ENCODE measurements around the gene SCLT1. TPM values are rescaled to one million over a fixed set of nuclear protein-coding genes. Genes with fewer than 3 reads are reported as not detected.
A peak's percentile ranks its signal among the peaks of the same experiment; 100 is the strongest.

The SCLT1 gene
- total RNA-seq, 2 donors from 2014 or later, result 19.5 to 21.2 TPM

- ATAC-seq, result no peak
- DNase-seq, result no peak
- H3K9me3 ChIP-seq (ENCODE audit: control insufficient read depth, low read length, poor library complexity, severe bottlenecking), result no peaks in the 10 kb centered on the region
- Mint-ChIP-seq H3K4me1 (peaks cover 18% of the 10 kb centered on the region), H3K27ac (no peak overlapping the region), H3K27me3 (no peaks in the 10 kb centered on the region), H3K36me3 (ENCODE audit: low read depth) (no peaks in the 10 kb centered on the region), H3K4me3 (no peak overlapping the region)
Observed at GRCh38 chr4:128921954-128922353, 171.4 kb downstream of the SCLT1 start.

GRCh38 chr4:128917781-128918180 lies 175.6 kb downstream of the SCLT1 start:
- H3K9me3 ChIP-seq (ENCODE audit: control insufficient read depth, low read length, poor library complexity, severe bottlenecking), result no peaks in the 10 kb centered on the region
- no peak for DNase-seq
- Mint-ChIP-seq H3K27me3 (no peaks in the 10 kb centered on the region), H3K4me3 (no peak overlapping the region), H3K27ac (no peak overlapping the region), H3K4me1 (peaks cover 19% of the 10 kb centered on the region), H3K36me3 (ENCODE audit: low read depth) (peaks cover 4% of the 10 kb centered on the region)
- ATAC-seq, result peak; percentile 72

DNA sequence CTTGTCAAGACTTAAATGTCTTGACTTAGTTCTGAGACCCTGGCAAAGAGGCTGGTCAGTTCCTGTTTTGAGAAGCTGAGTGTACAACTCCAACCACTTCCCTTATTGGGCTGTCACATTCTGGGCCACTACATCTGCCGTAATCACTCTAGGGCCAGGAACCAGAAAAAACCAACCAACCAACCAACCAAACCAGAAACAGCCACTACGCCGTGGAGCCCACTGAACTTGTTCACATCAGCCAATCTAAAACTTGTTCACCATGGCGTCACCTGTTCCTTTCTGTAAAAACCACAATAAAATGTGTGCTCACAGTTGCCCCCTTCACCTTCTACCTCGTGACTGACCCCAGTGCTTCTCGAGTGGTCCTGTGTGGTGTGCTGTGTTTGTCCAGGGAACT lies 176.5 kb downstream of the SCLT1 start:
- H3K27me3 Mint-ChIP-seq, result no peaks in the 10 kb centered on the region
- no peak for DNase-seq
- ATAC-seq, result peak; percentile 77
- peaks cover 19% of the 10 kb centered on the region for H3K4me1 Mint-ChIP-seq
- peaks cover 4% of the 10 kb centered on the region for H3K36me3 Mint-ChIP-seq (ENCODE audit: low read depth)
- H3K4me3 Mint-ChIP-seq, result no peak overlapping the region
- no peak overlapping the region for H3K27ac Mint-ChIP-seq
- no peaks in the 10 kb centered on the region for H3K9me3 ChIP-seq (ENCODE audit: control insufficient read depth, low read length, poor library complexity, severe bottlenecking)

GRCh38 chr4:128915544-128915943 lies 177.8 kb downstream of the SCLT1 start:
- Mint-ChIP-seq H3K27me3 (no peaks in the 10 kb centered on the region), H3K27ac (no peak overlapping the region), H3K4me1 (peaks cover 19% of the 10 kb centered on the region), H3K36me3 (ENCODE audit: low read depth) (peaks cover 4% of the 10 kb centered on the region), H3K4me3 (no peak overlapping the region)
- no peak for ATAC-seq
- no peaks in the 10 kb centered on the region for H3K9me3 ChIP-seq (ENCODE audit: control insufficient read depth, low read length, poor library complexity, severe bottlenecking)
- DNase-seq, result no peak

DNA sequence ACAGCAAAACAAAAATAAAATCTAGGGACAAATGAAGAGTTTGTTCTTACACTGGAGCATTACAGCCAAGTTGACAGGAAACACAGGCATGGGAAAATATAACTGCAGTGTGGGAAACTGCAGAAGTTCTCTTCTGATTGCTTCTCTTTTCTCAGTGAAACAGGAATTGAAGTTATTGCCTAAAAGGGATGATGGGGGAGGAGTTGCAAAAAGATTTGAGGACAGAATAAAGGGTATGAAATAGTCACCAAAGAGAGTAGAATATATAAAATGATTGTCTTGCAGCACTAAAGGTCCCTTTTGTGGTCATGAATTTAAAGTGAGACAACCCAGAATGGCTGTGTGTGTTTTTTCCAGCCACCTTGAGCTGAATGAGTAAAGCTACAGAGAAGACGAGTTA lies 180.1 kb downstream of the SCLT1 start:
- no peak overlapping the region for H3K27ac Mint-ChIP-seq
- no peaks in the 10 kb centered on the region for H3K27me3 Mint-ChIP-seq
- H3K9me3 ChIP-seq (ENCODE audit: control insufficient read depth, low read length, poor library complexity, severe bottlenecking), result no peaks in the 10 kb centered on the region
- ATAC-seq, result no peak
- no peak for DNase-seq
- H3K4me3 Mint-ChIP-seq, result no peak overlapping the region
- peaks cover 11% of the 10 kb centered on the region for H3K4me1 Mint-ChIP-seq
- peaks cover 4% of the 10 kb centered on the region for H3K36me3 Mint-ChIP-seq (ENCODE audit: low read depth)

- no peaks in the 10 kb centered on the region for H3K27me3 Mint-ChIP-seq
- peaks cover 4% of the 10 kb centered on the region for H3K36me3 Mint-ChIP-seq (ENCODE audit: low read depth)
- ATAC-seq (no peak), DNase-seq (no peak)
- H3K9me3 ChIP-seq (ENCODE audit: control insufficient read depth, low read length, poor library complexity, severe bottlenecking), result no peaks in the 10 kb centered on the region
- no peak overlapping the region for H3K4me3 Mint-ChIP-seq
- no peak overlapping the region for H3K27ac Mint-ChIP-seq
- peaks cover 3% of the 10 kb centered on the region for H3K4me1 Mint-ChIP-seq
Observed at GRCh38 chr4:128908735-128909134, 184.6 kb downstream of the SCLT1 start.

GRCh38 chr4:128907981-128908380 lies 185.4 kb downstream of the SCLT1 start:
- H3K36me3 Mint-ChIP-seq (ENCODE audit: low read depth), result peaks cover under 1% of the 10 kb centered on the region
- no peaks in the 10 kb centered on the region for H3K9me3 ChIP-seq (ENCODE audit: control insufficient read depth, low read length, poor library complexity, severe bottlenecking)
- no peak overlapping the region for H3K4me3 Mint-ChIP-seq
- no peak overlapping the region for H3K27ac Mint-ChIP-seq
- no peak for DNase-seq
- ATAC-seq, result no peak
- H3K27me3 Mint-ChIP-seq, result no peaks in the 10 kb centered on the region
- peaks cover 3% of the 10 kb centered on the region for H3K4me1 Mint-ChIP-seq

- H3K36me3 Mint-ChIP-seq (ENCODE audit: low read depth), result peaks cover 2% of the 10 kb centered on the region
- no peak for ATAC-seq
- H3K4me1 Mint-ChIP-seq, result peaks cover 3% of the 10 kb centered on the region
- H3K4me3 Mint-ChIP-seq, result no peak overlapping the region
- H3K27ac Mint-ChIP-seq, result no peak overlapping the region
- no peaks in the 10 kb centered on the region for H3K27me3 Mint-ChIP-seq
- no peaks in the 10 kb centered on the region for H3K9me3 ChIP-seq (ENCODE audit: control insufficient read depth, low read length, poor library complexity, severe bottlenecking)
- no peak for DNase-seq
Observed at GRCh38 chr4:128906581-128906980, 186.8 kb downstream of the SCLT1 start.

DNA sequence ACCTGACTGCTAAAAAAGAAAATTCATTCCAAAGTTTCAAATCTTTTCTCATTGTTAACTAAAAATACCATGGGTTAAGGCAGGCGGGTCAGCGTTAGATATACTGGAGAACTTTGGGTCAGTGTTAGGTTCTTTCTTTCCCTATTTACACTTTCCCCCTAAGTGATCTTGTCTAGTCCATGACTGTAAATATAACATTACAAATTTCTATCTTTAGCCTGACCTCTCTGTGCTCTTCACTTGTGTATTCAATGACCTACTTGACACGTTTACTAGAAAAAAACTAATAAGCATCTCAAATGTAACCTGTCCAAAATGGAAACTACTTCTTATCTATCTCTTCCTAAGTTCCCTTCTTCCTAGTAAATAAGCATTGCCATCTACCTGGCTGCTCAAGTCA lies 188.5 kb downstream of the SCLT1 start:
- H3K9me3 ChIP-seq (ENCODE audit: control insufficient read depth, low read length, poor library complexity, severe bottlenecking), result no peaks in the 10 kb centered on the region

DNA sequence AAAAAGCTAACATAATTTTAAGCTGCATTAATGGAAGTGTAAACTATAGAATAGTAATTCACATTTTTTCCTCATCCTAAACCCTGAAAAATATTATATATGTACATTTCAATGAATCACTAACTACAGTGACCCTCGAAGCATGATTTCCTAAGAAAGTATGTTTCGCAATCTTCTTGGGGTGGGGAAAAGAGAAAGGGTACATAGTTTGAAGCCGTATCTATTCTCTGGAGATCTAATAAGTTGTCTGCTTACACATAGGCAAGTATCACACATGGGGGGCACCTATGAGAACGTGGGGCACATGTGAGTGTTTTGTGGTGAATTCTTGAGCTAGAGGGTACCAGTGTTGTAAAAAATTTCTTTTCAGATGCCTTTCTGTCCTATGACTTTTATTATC lies 212.7 kb downstream of the SCLT1 start:
- Mint-ChIP-seq H3K4me3 (no peak overlapping the region), H3K4me1 (no peaks in the 10 kb centered on the region), H3K27me3 (no peaks in the 10 kb centered on the region), H3K27ac (no peak overlapping the region), H3K36me3 (ENCODE audit: low read depth) (no peaks in the 10 kb centered on the region)
- DNase-seq (no peak), ATAC-seq (no peak)
- H3K9me3 ChIP-seq (ENCODE audit: control insufficient read depth, low read length, poor library complexity, severe bottlenecking), result no peaks in the 10 kb centered on the region

More for the DNA sequence above, 188.5 kb downstream of the SCLT1 start:
- DNase-seq (no peak), ATAC-seq (no peak)
- Mint-ChIP-seq H3K4me1 (peaks cover 3% of the 10 kb centered on the region), H3K4me3 (no peak overlapping the region), H3K27ac (no peak overlapping the region), H3K36me3 (ENCODE audit: low read depth) (peaks cover 2% of the 10 kb centered on the region), H3K27me3 (no peaks in the 10 kb centered on the region)

DNA sequence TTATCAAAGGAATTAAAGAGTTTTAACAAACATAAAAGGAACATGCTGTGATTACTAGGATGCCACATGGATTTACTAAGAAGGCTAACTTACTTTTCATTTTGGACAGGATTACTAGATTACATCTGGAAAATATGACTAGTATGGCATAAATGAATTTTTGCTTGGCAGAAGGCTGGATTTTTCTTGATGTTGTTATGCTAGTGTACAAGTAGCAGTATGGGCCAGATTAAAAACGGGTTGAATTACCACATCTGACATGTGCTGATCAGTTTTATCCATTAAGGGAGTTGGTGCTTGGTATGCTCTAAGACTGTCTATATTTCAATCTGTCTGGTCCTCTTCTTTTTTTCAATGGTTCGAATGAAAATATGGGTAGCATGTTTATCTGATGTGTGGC lies 213.4 kb downstream of the SCLT1 start:
- H3K9me3 ChIP-seq (ENCODE audit: control insufficient read depth, low read length, poor library complexity, severe bottlenecking), result no peaks in the 10 kb centered on the region
- Mint-ChIP-seq H3K27ac (no peak overlapping the region), H3K27me3 (no peaks in the 10 kb centered on the region), H3K4me3 (no peak overlapping the region), H3K36me3 (ENCODE audit: low read depth) (no peaks in the 10 kb centered on the region), H3K4me1 (no peaks in the 10 kb centered on the region)
- DNase-seq (no peak), ATAC-seq (no peak)

DNA sequence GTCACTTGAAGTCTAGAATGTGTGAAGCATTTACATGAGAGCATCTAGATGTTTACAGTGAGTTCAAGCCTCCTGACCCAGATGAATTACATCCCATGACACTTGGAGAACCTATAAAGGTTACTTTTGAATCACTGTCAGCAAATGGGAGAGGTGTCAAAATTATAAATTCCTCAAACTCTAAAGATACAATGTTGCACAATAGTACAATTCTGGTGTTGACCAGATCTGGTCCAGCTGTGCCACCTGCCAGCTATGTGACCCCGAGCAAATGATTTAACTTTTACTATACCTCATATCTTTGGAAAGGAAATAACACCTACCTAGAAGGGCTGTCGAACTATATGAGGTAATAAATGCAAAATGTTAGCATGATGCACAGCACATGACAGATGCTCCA lies 214.1 kb downstream of the SCLT1 start:
- no peaks in the 10 kb centered on the region for H3K9me3 ChIP-seq (ENCODE audit: control insufficient read depth, low read length, poor library complexity, severe bottlenecking)
- H3K36me3 Mint-ChIP-seq (ENCODE audit: low read depth), result no peaks in the 10 kb centered on the region
- ATAC-seq, result no peak
- no peak for DNase-seq
- H3K4me1 Mint-ChIP-seq, result no peaks in the 10 kb centered on the region
- H3K27ac Mint-ChIP-seq, result no peak overlapping the region
- no peaks in the 10 kb centered on the region for H3K27me3 Mint-ChIP-seq
- H3K4me3 Mint-ChIP-seq, result no peak overlapping the region

GRCh38 chr4:128877934-128878333 lies 215.4 kb downstream of the SCLT1 start:
- no peak for DNase-seq
- Mint-ChIP-seq H3K4me1 (no peaks in the 10 kb centered on the region), H3K4me3 (no peak overlapping the region), H3K27ac (no peak overlapping the region), H3K36me3 (ENCODE audit: low read depth) (peaks cover 4% of the 10 kb centered on the region), H3K27me3 (no peaks in the 10 kb centered on the region)
- ATAC-seq, result no peak
- no peaks in the 10 kb centered on the region for H3K9me3 ChIP-seq (ENCODE audit: control insufficient read depth, low read length, poor library complexity, severe bottlenecking)

DNA sequence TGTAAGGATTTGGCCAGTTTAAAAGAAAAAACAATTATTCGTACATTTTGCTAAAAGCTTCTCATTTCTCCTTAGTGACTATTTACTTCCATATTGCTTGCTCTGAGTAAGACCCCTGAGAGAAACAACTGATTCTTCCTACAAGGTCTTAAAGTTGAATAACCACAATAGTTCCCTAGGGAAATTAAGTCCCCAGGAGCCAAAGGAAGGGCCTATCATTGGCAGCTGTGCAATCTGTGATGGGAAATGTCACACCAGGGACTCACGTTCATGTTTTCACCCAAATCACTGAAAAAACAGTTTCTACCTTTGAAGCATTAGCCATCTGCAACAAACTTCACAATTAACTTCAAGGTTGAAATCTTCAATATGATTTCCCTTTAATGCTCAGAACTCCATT lies 217.1 kb downstream of the SCLT1 start:
- H3K27me3 Mint-ChIP-seq, result no peaks in the 10 kb centered on the region
- no peak overlapping the region for H3K27ac Mint-ChIP-seq
- no peaks in the 10 kb centered on the region for H3K4me1 Mint-ChIP-seq
- H3K36me3 Mint-ChIP-seq (ENCODE audit: low read depth), result peaks cover 12% of the 10 kb centered on the region
- no peaks in the 10 kb centered on the region for H3K9me3 ChIP-seq (ENCODE audit: control insufficient read depth, low read length, poor library complexity, severe bottlenecking)
- ATAC-seq (no peak), DNase-seq (no peak)
- H3K4me3 Mint-ChIP-seq, result no peak overlapping the region

- Mint-ChIP-seq H3K36me3 (ENCODE audit: low read depth) (peaks cover 14% of the 10 kb centered on the region), H3K4me1 (peaks cover 5% of the 10 kb centered on the region), H3K27ac (no peak overlapping the region), H3K4me3 (no peak overlapping the region), H3K27me3 (no peaks in the 10 kb centered on the region)
- no peaks in the 10 kb centered on the region for H3K9me3 ChIP-seq (ENCODE audit: control insufficient read depth, low read length, poor library complexity, severe bottlenecking)
- ATAC-seq (no peak), DNase-seq (no peak)
Observed at GRCh38 chr4:128871948-128872347, 221.4 kb downstream of the SCLT1 start.

Data from T-helper 17 cell (primary cell).